MM.1S (cell line): ENCODE measurements around the gene CFAP99.

Experiments used
- DNase-seq: peaks from one replicate; pipeline ENCODE4 v3.0.0-alpha.2; 2015
- H2AFZ ChIP-seq: fragments of 300-600 bp; sonication (generic); 2 replicates; pipeline ENCODE4 v1.6.0; 2016; ENCODE audit warnings: antibody characterized with exemption, low read length
- H3F3A ChIP-seq: fragments of 300-600 bp; sonication (generic); 2 replicates; pipeline ENCODE4 v1.6.1; 2016; ENCODE audit warnings: mild to moderate bottlenecking, antibody characterized with exemption, low read length, moderate library complexity, mixed read lengths; ENCODE audit not compliant: insufficient read depth
- H3K27ac ChIP-seq: fragments of 300-600 bp; sonication (generic); 2 replicates; pipeline ENCODE4 v1.5.1; 2016; ENCODE audit warnings: mild to moderate bottlenecking, low read length
- H3K27me3 ChIP-seq: fragments of 300-600 bp; sonication (generic); replicated peaks from 2 replicates; pipeline ENCODE4 v1.6.0; 2016; ENCODE audit warnings: low read length; ENCODE audit not compliant: insufficient read depth
- H3K36me3 ChIP-seq: fragments of 300-600 bp; sonication (generic); replicated peaks from 2 replicates; pipeline ENCODE4 v1.6.1; 2016; ENCODE audit warnings: mild to moderate bottlenecking, low read length, mixed read lengths; ENCODE audit not compliant: insufficient read depth
- H3K4me1 ChIP-seq: fragments of 300-600 bp; sonication (generic); 2 replicates; pipeline ENCODE4 v1.6.1; 2016; ENCODE audit warnings: low read length, mixed read lengths
- H3K4me2 ChIP-seq: fragments of 300-600 bp; sonication (generic); 2 replicates; pipeline ENCODE4 v1.6.0; 2016; ENCODE audit warnings: low read depth, low read length
- H3K4me3 ChIP-seq: fragments of 300-600 bp; sonication (generic); 2 replicates; pipeline ENCODE4 v1.5.1; 2016; ENCODE audit warnings: low read length, mixed read lengths
- H3K79me2 ChIP-seq: fragments of 300-600 bp; sonication (generic); 2 replicates; pipeline ENCODE4 v1.6.1; 2016; ENCODE audit warnings: mixed run types, low read length, mixed read lengths
- H3K9ac ChIP-seq: fragments of 300-600 bp; sonication (generic); 2 replicates; pipeline ENCODE4 v1.6.1; 2016; ENCODE audit warnings: low read length, mixed read lengths
- H3K9me2 ChIP-seq: fragments of 300-600 bp; sonication (generic); replicated peaks from 2 replicates; pipeline ENCODE4 v1.6.1; 2016; ENCODE audit warnings: mild to moderate bottlenecking, low read length, mixed read lengths; ENCODE audit not compliant: insufficient read depth
- H3K9me3 ChIP-seq: fragments of 300-600 bp; sonication (generic); replicated peaks from 2 replicates; pipeline ENCODE4 v1.6.1; 2016; ENCODE audit warnings: mild to moderate bottlenecking, low read length, mixed read lengths; ENCODE audit not compliant: insufficient read depth
- H4K20me1 ChIP-seq: fragments of 300-600 bp; sonication (generic); 2 replicates; pipeline ENCODE4 v1.6.1; 2016; ENCODE audit warnings: mild to moderate bottlenecking, low read length, moderate library complexity, mixed read lengths; ENCODE audit not compliant: insufficient read depth
- EZH2 ChIP-seq: fragments of 300-600 bp; sonication (generic); optimal IDR thresholded peaks from 2 replicates; pipeline ENCODE3; 2017; ENCODE audit warnings: low read depth, mild to moderate bottlenecking, antibody characterized with exemption, low read length, mixed read lengths
- EZH2phosphoT487 ChIP-seq: fragments of 300-600 bp; sonication (generic); IDR thresholded peaks from 2 replicates; pipeline ENCODE4 v1.6.1; 2018; ENCODE audit warnings: antibody characterized with exemption, low read length
- TF ChIP-seq, protein P1 (sequence below): fragments of 300-600 bp; sonication (generic); IDR thresholded peaks from 2 replicates; pipeline ENCODE4 v1.5.1; 2016; ENCODE audit warnings: antibody characterized with exemption, low read length, mixed read lengths

The CFAP99 gene

DNA sequence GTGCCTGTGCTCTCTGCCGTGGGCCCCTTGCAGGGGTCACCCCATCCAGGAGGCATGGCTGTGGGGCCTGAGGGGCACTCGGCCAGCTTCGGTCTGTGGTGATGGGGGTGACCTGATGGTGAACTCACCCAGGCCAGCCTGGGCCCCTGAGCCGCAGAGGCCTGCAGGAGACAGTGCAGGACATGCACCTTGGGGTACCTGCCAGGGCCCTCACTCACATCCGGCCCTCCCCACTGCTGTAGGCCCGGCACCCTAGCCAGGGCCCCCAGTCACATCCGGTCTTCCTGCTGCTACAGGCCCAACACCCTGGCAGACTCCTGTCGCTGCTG is 7.3 kb downstream of the CFAP99 start:
- 0 out of 2 replicates have a peak, but pooled peaks cover under 1% of the 10 kb centered on the region for H3K27me3 ChIP-seq
- H3K9me2 ChIP-seq = no peaks in the 10 kb centered on the region
- DNase-seq = no peak
- H3K36me3 ChIP-seq = no peaks in the 10 kb centered on the region
- no peak overlapping the region for H2AFZ ChIP-seq
- no peak overlapping the region for H3K27ac ChIP-seq
- H4K20me1 ChIP-seq = no peaks in the 10 kb centered on the region
- H3K4me2 ChIP-seq = no peak overlapping the region
- TF ChIP-seq EZH2 (no peak), EZH2phosphoT487 (no peak)
- TF ChIP-seq, protein P1, sequence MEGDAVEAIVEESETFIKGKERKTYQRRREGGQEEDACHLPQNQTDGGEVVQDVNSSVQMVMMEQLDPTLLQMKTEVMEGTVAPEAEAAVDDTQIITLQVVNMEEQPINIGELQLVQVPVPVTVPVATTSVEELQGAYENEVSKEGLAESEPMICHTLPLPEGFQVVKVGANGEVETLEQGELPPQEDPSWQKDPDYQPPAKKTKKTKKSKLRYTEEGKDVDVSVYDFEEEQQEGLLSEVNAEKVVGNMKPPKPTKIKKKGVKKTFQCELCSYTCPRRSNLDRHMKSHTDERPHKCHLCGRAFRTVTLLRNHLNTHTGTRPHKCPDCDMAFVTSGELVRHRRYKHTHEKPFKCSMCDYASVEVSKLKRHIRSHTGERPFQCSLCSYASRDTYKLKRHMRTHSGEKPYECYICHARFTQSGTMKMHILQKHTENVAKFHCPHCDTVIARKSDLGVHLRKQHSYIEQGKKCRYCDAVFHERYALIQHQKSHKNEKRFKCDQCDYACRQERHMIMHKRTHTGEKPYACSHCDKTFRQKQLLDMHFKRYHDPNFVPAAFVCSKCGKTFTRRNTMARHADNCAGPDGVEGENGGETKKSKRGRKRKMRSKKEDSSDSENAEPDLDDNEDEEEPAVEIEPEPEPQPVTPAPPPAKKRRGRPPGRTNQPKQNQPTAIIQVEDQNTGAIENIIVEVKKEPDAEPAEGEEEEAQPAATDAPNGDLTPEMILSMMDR = no peak
- H3K79me2 ChIP-seq = no peaks in the 10 kb centered on the region
- no peaks in the 10 kb centered on the region for H3K9me3 ChIP-seq
- no peaks in the 10 kb centered on the region for H3F3A ChIP-seq
- no peak overlapping the region for H3K4me3 ChIP-seq
- no peaks in the 10 kb centered on the region for H3K4me1 ChIP-seq
- no peak overlapping the region for H3K9ac ChIP-seq

DNA sequence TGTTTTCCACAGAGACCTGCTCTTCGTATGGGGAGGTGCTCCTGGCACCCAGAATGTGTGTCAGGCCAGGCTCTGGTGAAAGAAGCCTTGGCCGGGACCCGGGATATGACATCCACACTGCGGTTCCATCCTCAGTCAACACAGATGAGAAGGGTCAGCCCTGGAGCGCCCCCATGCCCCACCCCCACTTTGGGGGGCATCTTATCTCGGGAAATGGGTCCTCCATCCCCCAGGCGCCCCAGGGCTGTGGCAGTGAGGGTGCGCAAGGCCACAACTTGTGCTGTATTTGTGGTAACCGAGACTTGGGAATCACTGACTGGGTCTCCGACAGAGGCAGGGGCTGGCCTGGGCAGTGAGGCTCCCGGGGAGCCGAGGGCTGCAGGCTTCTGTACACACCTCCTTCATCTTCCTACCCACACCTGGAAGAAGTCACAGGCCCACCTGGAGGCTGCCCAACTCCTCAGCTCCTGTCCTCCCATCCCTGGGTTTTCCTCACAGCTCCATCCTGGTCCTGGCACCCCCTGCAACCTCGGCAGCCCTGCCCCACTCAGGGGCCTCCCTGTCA is 8.0 kb downstream of the CFAP99 start:
- Histone ChIP-seq H3K4me3 (no peak overlapping the region), H3K27ac (no peak overlapping the region), H3F3A (no peaks in the 10 kb centered on the region), H3K9me2 (no peaks in the 10 kb centered on the region), H3K4me1 (no peaks in the 10 kb centered on the region), H4K20me1 (no peaks in the 10 kb centered on the region), H3K36me3 (no peaks in the 10 kb centered on the region), H2AFZ (no peak overlapping the region), H3K4me2 (no peak overlapping the region), H3K27me3 (no peaks in the 10 kb centered on the region; the same call in 1 of the 2 replicates), H3K79me2 (no peaks in the 10 kb centered on the region), H3K9me3 (no peaks in the 10 kb centered on the region), H3K9ac (no peak overlapping the region)
- no peak for TF ChIP-seq EZH2phosphoT487
- TF ChIP-seq, protein P1 = no peak
- TF ChIP-seq EZH2 = no peak
- no peak for DNase-seq

DNA sequence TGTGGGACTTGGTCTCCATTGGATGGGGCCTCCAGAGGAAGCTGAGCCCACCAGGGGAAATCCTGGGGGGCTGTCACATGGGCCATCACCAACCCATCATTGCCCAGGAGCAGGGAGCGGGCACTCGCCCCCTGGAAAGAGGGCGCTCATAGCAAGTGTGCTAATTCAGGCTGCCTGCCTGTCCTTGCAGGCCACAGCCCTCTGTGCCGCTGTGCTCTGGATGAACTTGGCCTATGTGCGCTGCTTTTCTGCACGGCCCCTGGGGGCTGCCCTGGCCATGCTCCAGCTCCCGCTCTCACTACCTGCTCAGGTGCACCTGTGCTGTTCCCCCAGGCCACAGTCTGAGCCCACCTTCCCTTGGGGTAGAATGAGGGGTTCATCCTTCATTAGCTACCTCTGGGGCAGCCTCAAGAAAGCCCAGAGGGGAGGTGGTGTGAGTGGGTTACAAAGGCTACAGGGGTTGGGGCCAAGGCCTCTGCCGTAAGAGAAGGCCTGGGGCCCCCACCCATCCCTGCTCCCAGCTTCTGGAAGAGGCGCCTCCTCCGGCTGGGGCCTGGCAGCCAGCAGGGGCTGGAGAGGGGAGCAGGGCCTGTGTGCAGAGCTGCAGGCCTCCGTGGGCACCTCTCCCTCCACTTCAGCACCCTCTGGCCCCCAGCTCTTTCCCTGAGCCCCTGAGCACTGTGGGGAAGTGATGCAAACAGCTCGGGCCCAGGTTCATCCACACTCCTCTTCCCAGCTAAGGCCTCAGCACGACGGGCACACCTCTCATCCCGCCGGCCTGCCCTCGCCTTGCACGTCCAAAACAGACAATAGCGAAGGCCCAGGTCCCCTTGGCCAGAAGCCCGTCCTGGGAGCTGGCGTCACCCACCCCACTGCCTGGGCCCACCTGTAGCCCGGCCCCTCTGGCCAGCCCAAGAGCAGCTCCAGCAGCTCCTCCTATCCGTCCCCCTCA is 8.9 kb downstream of the CFAP99 start:
- no peak for DNase-seq
- Histone ChIP-seq H3K4me1 (no peaks in the 10 kb centered on the region), H3K9me2 (no peaks in the 10 kb centered on the region), H3K9me3 (no peaks in the 10 kb centered on the region), H3K27me3 (no peaks in the 10 kb centered on the region; the same call in 1 of the 2 replicates), H3K79me2 (no peaks in the 10 kb centered on the region), H3K4me2 (no peak overlapping the region), H3K4me3 (no peak overlapping the region), H3F3A (no peaks in the 10 kb centered on the region), H4K20me1 (no peaks in the 10 kb centered on the region), H3K36me3 (no peaks in the 10 kb centered on the region), H3K9ac (no peak overlapping the region), H3K27ac (no peak overlapping the region), H2AFZ (no peak overlapping the region)
- TF ChIP-seq EZH2phosphoT487 (no peak), EZH2 (no peak)
- TF ChIP-seq, protein P1 = no peak
